K562 (cell line): ENCODE results near the gene SS18L1. TPM values are rescaled to one million over a fixed set of nuclear protein-coding genes. Genes with fewer than 3 reads are reported as not detected.
A peak's percentile ranks its signal among the peaks of the same experiment; 100 is the strongest.

ENCODE experiments used
- ATAC-seq: fragments of 200-7000 bp; cut with Tn5 transposase; 3 replicates; pipeline ENCODE4 v1.9.1; 2020; ENCODE audit warnings: moderate library complexity
- BruUV-seq: library from RNA; stranded (reverse); fragments of 400-500 nt; replicated peaks from 2 replicates; lab custom pipeline; 2021; lab: Mats Ljungman, UMichigan
- CTCF ChIA-PET: fragments of 300-600 bp; formaldehyde crosslinking; extraction: SDS; loops from one replicate; lab custom pipeline; 2021; ENCODE audit warnings: low intra/inter-chr PET ratio; lab: Yijun Ruan, JAX
- POLR2A ChIA-PET: fragments of 300-600, 350-650 bp; sonication (Branson Sonifier 250); formaldehyde crosslinking; extraction: SDS; loops from one replicate; lab custom pipeline; 2021; ENCODE audit warnings: antibody characterized with exemption, inconsistent platforms; lab: Yijun Ruan, JAX
- DNase-seq, 4 experiments: peaks; one replicate each; pipeline versions ENCODE4 v3.0.0 to v3.0.0-alpha.2; 2011 to 2018; ENCODE audit warnings: low spot score in 3 of 4, mixed read lengths in 3 of 4; ENCODE audit errors: extremely low read depth in 1 of 4
- FAIRE-seq: peaks from 2 replicates; lab custom pipeline; 2011; peaks lifted over from hg19 to GRCh38; lab: Jason Lieb, UNC
- H2AFZ ChIP-seq: 2 replicates; pipeline ENCODE4 v1.6.0; 2011; ENCODE audit warnings: low read depth, low read length, control low read depth, inconsistent platforms
- H3K27ac ChIP-seq: fragments of 200-600 bp; 3 replicates; pipeline ENCODE4 v1.8.0; 2011; ENCODE audit warnings: low read depth, mild to moderate bottlenecking, control low read depth, inconsistent platforms, low read length, moderate library complexity, mixed read lengths; ENCODE audit errors: extremely low read depth
- H3K27me3 ChIP-seq, 2 experiments: fragments of 300-600 bp in 1 of 2; 2 replicates in 1 of 2; 3 replicates in 1 of 2; pipeline versions ENCODE4 v1.6.0 to v1.8.0; 2011; ENCODE audit warnings: inconsistent platforms in 2 of 2, low read length in 2 of 2, mild to moderate bottlenecking in 1 of 2, mixed read lengths in 1 of 2, moderate library complexity in 1 of 2; ENCODE audit not compliant: control insufficient read depth in 2 of 2, insufficient read depth in 2 of 2
- H3K36me3 ChIP-seq: fragments of 300-600 bp; 3 replicates; pipeline ENCODE4 v1.8.0; 2011; ENCODE audit warnings: mild to moderate bottlenecking, low read length, inconsistent platforms; ENCODE audit not compliant: control insufficient read depth, insufficient read depth
- H3K4me1 ChIP-seq, 2 experiments: fragments of 200-600 bp in 1 of 2; replicated peaks in 1 of 2; 2 replicates in 1 of 2; 3 replicates in 1 of 2; pipeline versions ENCODE4 v1.5.1 to v1.8.0; 2011; ENCODE audit warnings: inconsistent platforms in 2 of 2, low read length in 2 of 2, mild to moderate bottlenecking in 1 of 2, mixed read lengths in 1 of 2, moderate library complexity in 1 of 2; ENCODE audit not compliant: control insufficient read depth in 2 of 2, insufficient read depth in 2 of 2
- H3K4me2 ChIP-seq: 2 replicates; pipeline ENCODE4 v1.6.1; 2011; ENCODE audit warnings: low read length, control low read depth, inconsistent platforms, mixed read lengths; ENCODE audit not compliant: insufficient read depth
- H3K4me3 ChIP-seq: fragments of 200-600 bp; sonication (generic), shearing (Covaris generic); 2 replicates; pipeline ENCODE4 v1.5.1; 2016; ENCODE audit warnings: control low read depth, inconsistent platforms
- H3K79me2 ChIP-seq: fragments of 200-600 bp; 3 replicates; pipeline ENCODE4 v1.8.0; 2011; ENCODE audit warnings: low read length, inconsistent platforms; ENCODE audit not compliant: control insufficient read depth, insufficient read depth
- H3K9ac ChIP-seq, 2 experiments: 2 replicates each; pipeline versions ENCODE4 v1.6.0 to v1.6.1; 2011; ENCODE audit warnings: low read depth in 2 of 2, low read length in 2 of 2, control low read depth in 1 of 2, inconsistent platforms in 1 of 2, mild to moderate bottlenecking in 1 of 2, mixed read lengths in 1 of 2; ENCODE audit not compliant: insufficient read depth in 1 of 2
- H3K9me1 ChIP-seq: one replicate; pipeline ENCODE4 v1.6.0; 2011; ENCODE audit warnings: inconsistent platforms, mild to moderate bottlenecking, low read length, moderate library complexity; ENCODE audit not compliant: control insufficient read depth, insufficient read depth
- H3K9me3 ChIP-seq: replicated peaks from 2 replicates; pipeline ENCODE4 v1.5.1; 2011; ENCODE audit warnings: low read depth, low read length, inconsistent platforms; ENCODE audit not compliant: control insufficient read depth, insufficient read depth
- H4K20me1 ChIP-seq: replicated peaks from 2 replicates; pipeline ENCODE4 v1.6.1; 2011; ENCODE audit warnings: low read length, inconsistent platforms, mixed read lengths; ENCODE audit not compliant: control insufficient read depth, insufficient read depth
- BRCA1 ChIP-seq, 2 experiments: fragments of 450-650 bp in 1 of 2; sonication (generic) in 1 of 2; formaldehyde crosslinking in 1 of 2; IDR thresholded peaks; 2 replicates each; pipeline versions ENCODE4 v1.5.0 to v1.6.1; 2017 to 2020; ENCODE audit warnings: mild to moderate bottlenecking in 1 of 2, missing genetic modification reagents in 1 of 2
- GABPB1 ChIP-seq: sonication (generic); formaldehyde crosslinking; IDR thresholded peaks from 2 replicates; pipeline ENCODE4 v1.8.0; 2022; ENCODE audit warnings: mild to moderate bottlenecking, missing genetic modification reagents
- NR2C2 ChIP-seq, 2 experiments: fragments of 200-800 bp in 1 of 2; sonication (Bioruptor generic) in 1 of 2; sonication (generic) in 1 of 2; formaldehyde crosslinking in 1 of 2; IDR thresholded peaks; 2 replicates each; pipeline versions ENCODE4 v1.6.1 to v1.8.0; 2016 to 2022; ENCODE audit warnings: mild to moderate bottlenecking in 1 of 2, missing compliant biosample characterization in 1 of 2, missing genetic modification characterization in 1 of 2, missing genetic modification reagents in 1 of 2
- POLR2G ChIP-seq: fragments of 200-400 bp; formaldehyde crosslinking; IDR thresholded peaks from 2 replicates; pipeline ENCODE4 v1.6.1; 2017; ENCODE audit warnings: low read depth, mild to moderate bottlenecking, antibody characterized with exemption, low read length, moderate library complexity
- RBFOX2 ChIP-seq: fragments of 200-400 bp; formaldehyde crosslinking; IDR thresholded peaks from 2 replicates; pipeline ENCODE4 v1.6.1; 2017; ENCODE audit warnings: low read depth, mild to moderate bottlenecking, low read length, moderate library complexity
- RHOXF2B ChIP-seq: fragments of 250-450 bp; sonication (Bioruptor Pico); conservative IDR thresholded peaks from 2 replicates; pipeline ENCODE4 v1.5.1; 2021
- SP1 ChIP-seq: sonication (generic); formaldehyde crosslinking; IDR thresholded peaks from 2 replicates; pipeline ENCODE4 v1.8.1; 2022; ENCODE audit warnings: mild to moderate bottlenecking, missing genetic modification reagents
- ZNF589 ChIP-seq: fragments of 200-800 bp; sonication (Bioruptor generic); IDR thresholded peaks from 2 replicates; pipeline ENCODE4 v1.6.1; 2016; ENCODE audit warnings: low read depth, missing genetic modification characterization, missing compliant biosample characterization
- ZNF668 ChIP-seq: fragments of 250-450 bp; sonication (Bioruptor Pico); IDR thresholded peaks from 2 replicates; pipeline ENCODE4 v1.8.0; 2022; ENCODE audit warnings: mild to moderate bottlenecking, inconsistent platforms
- WGBS: fragments of 100-300 bp; shearing (Covaris generic); methylation state at CpG from one replicate; pipeline ENCODE4 v1.1.6; 2016; ENCODE audit warnings: low coverage, mixed read lengths; ENCODE audit not compliant: insufficient coverage; ENCODE audit errors: missing lambda C conversion rate; 5-methylcytosine and 5-hydroxymethylcytosine counted together
- in situ Hi-C: fragments of 300-500 bp; cut with MboI; formaldehyde crosslinking; loops from 4 replicates; pipeline ENCODE4 v1.15.0; 2018; ENCODE audit warnings: inconsistent platforms, mixed read lengths
- intact Hi-C: fragments of 100-400 bp; cut with micrococcal nuclease; formaldehyde crosslinking; loops from 2 replicates; pipeline ENCODE4 v1.14.2; 2022
- polyA plus RNA-seq, 8 experiments: library from polyadenylated mRNA; depleted of rRNA in 4 of 8; stranded (reverse) in 5 of 8; unstranded in 3 of 8; fragments of >200 nt; fragmentation: Nextera tagmentation in 2 of 8; fragmentation: Illumina TruSeq in 1 of 8; extraction: Ambion mirVana in 2 of 8; extraction: Trizol in 1 of 8; gene quantifications; 2 replicates each; pipeline versions ENCODE4 v1.2.1 to v1.2.3, GENCODE V29; 2011 to 2014; ENCODE audit warnings: inconsistent platforms in 1 of 8, missing spikeins in 1 of 8
- total RNA-seq, 7 experiments: library from RNA; depleted of rRNA in 6 of 7; stranded (reverse); fragments of >200 nt in 6 of 7; fragmentation: Illumina TruSeq in 2 of 7; extraction: Trizol in 2 of 7; gene quantifications; 2 replicates each; pipeline versions ENCODE4 v1.2.1 to v1.2.3, GENCODE V29; 2011 to 2021; ENCODE audit warnings: low replicate concordance in 1 of 7
- TF ChIP-seq, protein P1 (sequence below): fragments of 250-450 bp; sonication (Bioruptor Pico); IDR thresholded peaks from 2 replicates; pipeline ENCODE4 v1.4.0; 2020

The SS18L1 gene
- total and polyA plus RNA-seq, 9 of the 15 experiments (the other 6 are each of a cell fraction or from before 2014, with no cell fraction given) = 2.7 to 28.3 (median 15.1) TPM

DNA sequence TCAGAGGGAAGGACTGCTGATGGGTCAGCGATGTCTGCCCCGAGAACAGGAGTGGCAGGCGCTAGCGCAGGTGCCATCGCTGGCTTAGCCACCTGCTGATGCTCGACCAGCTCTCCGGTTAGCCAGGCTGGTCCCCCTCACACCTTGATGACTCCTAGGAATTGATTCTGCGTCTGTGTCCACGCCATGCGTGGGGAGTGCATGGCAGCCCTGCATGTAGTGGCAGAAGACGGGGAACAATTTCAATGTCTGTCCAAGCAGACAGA is 6.7 kb downstream of the SS18L1 start:
- ChIA-PET POLR2A (interaction anchor here (0.8 to 1.7 kb wide), 2 partner anchors 9 to 85 kb away, joined by 3 to 5 read pairs; partner anchors contain the start of gene TAF4), CTCF (no interaction called here)
- Histone ChIP-seq H3K9ac (peak overlapping the region in 1 of 2 experiments; percentile 41; a peak in 2 of 4 replicates), H3K27ac (no peak overlapping the region), H3K9me3 (no peaks in the 10 kb centered on the region), H3K36me3 (peaks cover 62% of the 10 kb centered on the region), H3K4me1 (peaks cover 26 to 69% of the 10 kb centered on the region in 2 experiments; a peak in 4 of 5 replicates), H3K79me2 (peaks cover 98% of the 10 kb centered on the region), H3K4me3 (no peak overlapping the region), H3K4me2 (no peak overlapping the region; the same call in 1 of the 2 replicates), H3K9me1 (peaks cover 7% of the 10 kb centered on the region), H4K20me1 (peaks cover 44% of the 10 kb centered on the region), H2AFZ (no peak overlapping the region), H3K27me3 (no peaks in the 10 kb centered on the region)
- BruUV-seq = no TSS peak
- no peak for ATAC-seq
- FAIRE-seq = no peak
- 79% methylated on average over 11 of the region's 11 CpGs for WGBS
- TF ChIP-seq SP1 (CRISPR knock-in tag) (no peak), NR2C2 (CRISPR knock-in tag; IDR thresholded peaks at IDR 0.05) (peak; percentile 26; the same call in 1 of the 2 replicates), NR2C2 (tag; IDR thresholded peaks at IDR 0.05) (no peak)
- DNase-seq = no peak
- intact Hi-C loops = no loop called here
- in situ Hi-C loops = no loop called here

DNA sequence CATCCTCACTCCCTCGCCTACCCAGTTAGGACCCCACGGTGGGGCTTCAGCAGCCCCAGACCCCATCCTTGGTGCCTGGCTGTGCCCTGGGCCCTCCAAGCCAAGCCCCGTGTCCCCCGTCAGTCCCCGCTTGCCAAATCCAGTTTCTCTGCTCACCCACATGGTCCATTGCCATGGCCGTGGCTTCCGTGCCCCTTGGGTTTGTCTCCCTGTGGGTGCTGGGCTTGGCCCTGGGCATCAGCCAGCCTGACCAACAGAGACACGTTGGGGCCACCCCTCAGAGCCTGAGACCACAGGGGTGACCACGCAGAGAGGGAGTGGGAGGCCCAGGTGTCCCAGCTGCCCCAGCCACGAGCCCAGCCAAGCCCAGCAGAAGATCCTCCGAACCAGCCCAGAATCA is 7.7 kb downstream of the SS18L1 start:
- no peak for ATAC-seq
- peak overlapping the region in 1 of 2 experiments; percentile 86; a peak in 2 of 4 replicates for H3K9ac ChIP-seq
- peaks cover 7% of the 10 kb centered on the region for H3K9me1 ChIP-seq
- POLR2A ChIA-PET = interaction anchor here (0.6 to 1.7 kb wide), 2 partner anchors 10 to 18 kb away, joined by 3 to 5 read pairs; no protein-coding TSS in a partner anchor
- 85% methylated on average over 11 of the region's 11 CpGs for WGBS
- peaks cover 37% of the 10 kb centered on the region for H4K20me1 ChIP-seq
- no peak overlapping the region; the same call in 2 of the 3 replicates for H3K27ac ChIP-seq
- no peak overlapping the region for H3K4me2 ChIP-seq
- intact Hi-C loops = no loop called here
- no peak for TF ChIP-seq ZNF668 (CRISPR knock-in tag)
- peak; percentile 11; the same call in 1 of the 2 replicates for TF ChIP-seq POLR2G
- TF ChIP-seq, protein P1, sequence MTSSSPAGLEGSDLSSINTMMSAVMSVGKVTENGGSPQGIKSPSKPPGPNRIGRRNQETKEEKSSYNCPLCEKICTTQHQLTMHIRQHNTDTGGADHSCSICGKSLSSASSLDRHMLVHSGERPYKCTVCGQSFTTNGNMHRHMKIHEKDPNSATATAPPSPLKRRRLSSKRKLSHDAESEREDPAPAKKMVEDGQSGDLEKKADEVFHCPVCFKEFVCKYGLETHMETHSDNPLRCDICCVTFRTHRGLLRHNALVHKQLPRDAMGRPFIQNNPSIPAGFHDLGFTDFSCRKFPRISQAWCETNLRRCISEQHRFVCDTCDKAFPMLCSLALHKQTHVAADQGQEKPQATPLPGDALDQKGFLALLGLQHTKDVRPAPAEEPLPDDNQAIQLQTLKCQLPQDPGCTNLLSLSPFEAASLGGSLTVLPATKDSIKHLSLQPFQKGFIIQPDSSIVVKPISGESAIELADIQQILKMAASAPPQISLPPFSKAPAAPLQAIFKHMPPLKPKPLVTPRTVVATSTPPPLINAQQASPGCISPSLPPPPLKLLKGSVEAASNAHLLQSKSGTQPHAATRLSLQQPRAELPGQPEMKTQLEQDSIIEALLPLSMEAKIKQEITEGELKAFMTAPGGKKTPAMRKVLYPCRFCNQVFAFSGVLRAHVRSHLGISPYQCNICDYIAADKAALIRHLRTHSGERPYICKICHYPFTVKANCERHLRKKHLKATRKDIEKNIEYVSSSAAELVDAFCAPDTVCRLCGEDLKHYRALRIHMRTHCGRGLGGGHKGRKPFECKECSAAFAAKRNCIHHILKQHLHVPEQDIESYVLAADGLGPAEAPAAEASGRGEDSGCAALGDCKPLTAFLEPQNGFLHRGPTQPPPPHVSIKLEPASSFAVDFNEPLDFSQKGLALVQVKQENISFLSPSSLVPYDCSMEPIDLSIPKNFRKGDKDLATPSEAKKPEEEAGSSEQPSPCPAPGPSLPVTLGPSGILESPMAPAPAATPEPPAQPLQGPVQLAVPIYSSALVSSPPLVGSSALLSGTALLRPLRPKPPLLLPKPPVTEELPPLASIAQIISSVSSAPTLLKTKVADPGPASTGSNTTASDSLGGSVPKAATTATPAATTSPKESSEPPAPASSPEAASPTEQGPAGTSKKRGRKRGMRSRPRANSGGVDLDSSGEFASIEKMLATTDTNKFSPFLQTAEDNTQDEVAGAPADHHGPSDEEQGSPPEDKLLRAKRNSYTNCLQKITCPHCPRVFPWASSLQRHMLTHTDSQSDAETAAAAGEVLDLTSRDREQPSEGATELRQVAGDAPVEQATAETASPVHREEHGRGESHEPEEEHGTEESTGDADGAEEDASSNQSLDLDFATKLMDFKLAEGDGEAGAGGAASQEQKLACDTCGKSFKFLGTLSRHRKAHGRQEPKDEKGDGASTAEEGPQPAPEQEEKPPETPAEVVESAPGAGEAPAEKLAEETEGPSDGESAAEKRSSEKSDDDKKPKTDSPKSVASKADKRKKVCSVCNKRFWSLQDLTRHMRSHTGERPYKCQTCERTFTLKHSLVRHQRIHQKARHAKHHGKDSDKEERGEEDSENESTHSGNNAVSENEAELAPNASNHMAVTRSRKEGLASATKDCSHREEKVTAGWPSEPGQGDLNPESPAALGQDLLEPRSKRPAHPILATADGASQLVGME (CRISPR knock-in tag) = no peak
- TF ChIP-seq BRCA1 (IDR thresholded peaks at IDR 0.05) = no peak
- TF ChIP-seq BRCA1 (CRISPR knock-in tag; IDR thresholded peaks at IDR 0.05) = no peak
- TF ChIP-seq RHOXF2B = no peak
- TF ChIP-seq RBFOX2 = peak; percentile 34
- TF ChIP-seq ZNF589 (CRISPR knock-in tag) = no peak
- TF ChIP-seq GABPB1 (CRISPR knock-in tag) = no peak
- TF ChIP-seq, all 486 proteins: peak for 2
- Histone ChIP-seq H3K36me3 (peaks cover 62% of the 10 kb centered on the region; the same call in 2 of the 3 replicates), H3K79me2 (peaks cover 98% of the 10 kb centered on the region), H3K4me1 (peaks cover 16 to 65% of the 10 kb centered on the region in 2 experiments; a peak in 4 of 5 replicates), H2AFZ (no peak overlapping the region), H3K27me3 (no peaks in the 10 kb centered on the region), H3K9me3 (no peaks in the 10 kb centered on the region), H3K4me3 (no peak overlapping the region)
- CTCF ChIA-PET = no interaction called here
- no peak for DNase-seq
- no TSS peak for BruUV-seq
- FAIRE-seq = no peak
- in situ Hi-C loops = no loop called here
